ENCODE measurements around the gene PKMYT1. TPM values are rescaled to one million over a fixed set of nuclear protein-coding genes. Genes with fewer than 3 reads are reported as not detected.

PKMYT1 gene
- total RNA-seq, 1 donor from 2014 or later, result 42.3 TPM

GRCh38 chr16:2939968-2940367 is 40.3 kb downstream of the PKMYT1 start:
- Mint-ChIP-seq H3K9me3 (no peaks in the 10 kb centered on the region), H3K4me1 (ENCODE audit: unreplicated experiment) (peaks cover 3% of the 10 kb centered on the region), H3K27me3 (no peaks in the 10 kb centered on the region), H3K4me3 (no peak overlapping the region), H3K27ac (peak overlapping the region; percentile 18), H3K36me3 (peaks cover 9% of the 10 kb centered on the region)
- TF ChIP-seq CTCF (conservative IDR thresholded peaks at IDR 0.05), result no peak
- DNase-seq (ENCODE audit: extremely low spot score, unreplicated experiment), result no peak

- Mint-ChIP-seq H3K27me3 (no peaks in the 10 kb centered on the region), H3K4me3 (no peak overlapping the region), H3K4me1 (ENCODE audit: unreplicated experiment) (peaks cover 3% of the 10 kb centered on the region), H3K9me3 (no peaks in the 10 kb centered on the region), H3K36me3 (peaks cover 6% of the 10 kb centered on the region), H3K27ac (no peak overlapping the region)
- no peak for DNase-seq (ENCODE audit: extremely low spot score, unreplicated experiment)
- TF ChIP-seq CTCF (conservative IDR thresholded peaks at IDR 0.05), result no peak
Measured at GRCh38 chr16:2938206-2938605, 42.0 kb downstream of the PKMYT1 start.

- no peak for DNase-seq (ENCODE audit: extremely low spot score, unreplicated experiment)
- Mint-ChIP-seq H3K27me3 (no peaks in the 10 kb centered on the region), H3K36me3 (peaks cover 4% of the 10 kb centered on the region), H3K27ac (no peak overlapping the region), H3K4me3 (no peak overlapping the region), H3K9me3 (no peaks in the 10 kb centered on the region), H3K4me1 (ENCODE audit: unreplicated experiment) (peaks cover 3% of the 10 kb centered on the region)
- no peak for TF ChIP-seq CTCF (conservative IDR thresholded peaks at IDR 0.05)
Measured at GRCh38 chr16:2937170-2937569, 43.1 kb downstream of the PKMYT1 start.

- DNase-seq (ENCODE audit: extremely low spot score, unreplicated experiment), result no peak
- H3K4me3 Mint-ChIP-seq, result no peak overlapping the region
- peaks cover 4% of the 10 kb centered on the region for H3K36me3 Mint-ChIP-seq
- no peaks in the 10 kb centered on the region for H3K27me3 Mint-ChIP-seq
- H3K4me1 Mint-ChIP-seq (ENCODE audit: unreplicated experiment), result peaks cover 3% of the 10 kb centered on the region
- H3K27ac Mint-ChIP-seq, result no peak overlapping the region
- TF ChIP-seq CTCF (conservative IDR thresholded peaks at IDR 0.05), result no peak
- H3K9me3 Mint-ChIP-seq, result no peaks in the 10 kb centered on the region
Measured at GRCh38 chr16:2936436-2937011, 43.7 kb downstream of the PKMYT1 start.

- Mint-ChIP-seq H3K27me3 (no peaks in the 10 kb centered on the region), H3K4me3 (no peak overlapping the region)
Measured at GRCh38 chr16:2934450-2934849, 45.8 kb downstream of the PKMYT1 start.

More at GRCh38 chr16:2934450-2934849, 45.8 kb downstream of the PKMYT1 start:
- no peaks in the 10 kb centered on the region for H3K36me3 Mint-ChIP-seq
- no peak overlapping the region for H3K27ac Mint-ChIP-seq
- TF ChIP-seq CTCF (conservative IDR thresholded peaks at IDR 0.05), result no peak
- no peaks in the 10 kb centered on the region for H3K9me3 Mint-ChIP-seq
- no peaks in the 10 kb centered on the region for H3K4me1 Mint-ChIP-seq (ENCODE audit: unreplicated experiment)
- DNase-seq (ENCODE audit: extremely low spot score, unreplicated experiment), result no peak
